ENCODE results near the gene SERPINC1.

- TF ChIP-seq CTCF (IDR thresholded peaks at IDR 0.05; ENCODE audit: control extremely low read depth in 1 of 3, insufficient read depth in 1 of 3, low read depth in 1 of 3, low read length in 3 of 3) (no peak), ZNF274 (IDR thresholded peaks at IDR 0.05; ENCODE audit: borderline replicate concordance, extremely low read depth, low read length) (no peak), ATF2 (IDR thresholded peaks at IDR 0.05; ENCODE audit: low read length) (no peak)
Measured at GRCh38 chr1:173960625-173961024, 43.5 kb upstream of the SERPINC1 start.

All from H1 (cell line).